DND-41 (cell line): ENCODE measurements around the gene TUBG1.

ENCODE experiments used
- EZH2 ChIP-seq: IDR thresholded peaks from 3 replicates; pipeline ENCODE4 v1.6.1; 2012; ENCODE audit warnings: borderline replicate concordance, low read depth, mild to moderate bottlenecking, moderate library complexity, low read length, inconsistent platforms; ENCODE audit not compliant: severe bottlenecking
- TF ChIP-seq, protein P1 (sequence below): IDR thresholded peaks from 2 replicates; pipeline ENCODE4 v1.5.1; 2012; ENCODE audit warnings: borderline replicate concordance, low read length, moderate library complexity, mild to moderate bottlenecking; ENCODE audit not compliant: poor library complexity, severe bottlenecking; ENCODE audit errors: extremely low read depth

DNA sequence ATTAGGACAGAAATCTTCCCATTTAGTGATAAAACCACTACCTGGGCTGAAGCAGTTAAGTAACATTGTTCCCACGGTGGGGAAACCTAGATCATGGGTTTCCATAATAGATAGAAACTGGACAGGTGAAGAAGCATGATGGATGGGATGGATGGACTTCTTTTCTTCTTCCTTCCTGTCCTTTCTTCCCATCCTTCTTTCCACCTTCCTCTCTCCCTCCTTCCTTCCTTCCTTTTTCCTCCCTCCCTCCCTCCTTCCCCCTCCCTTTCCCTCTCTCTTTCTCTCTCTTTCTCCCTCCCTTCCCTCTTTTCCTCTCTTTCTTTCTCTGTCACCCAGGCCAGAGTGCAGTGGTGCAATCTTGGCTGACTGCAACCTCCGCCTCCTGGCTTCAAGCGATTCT is 35.0 kb upstream of the TUBG1 start:
- TF ChIP-seq, protein P1, sequence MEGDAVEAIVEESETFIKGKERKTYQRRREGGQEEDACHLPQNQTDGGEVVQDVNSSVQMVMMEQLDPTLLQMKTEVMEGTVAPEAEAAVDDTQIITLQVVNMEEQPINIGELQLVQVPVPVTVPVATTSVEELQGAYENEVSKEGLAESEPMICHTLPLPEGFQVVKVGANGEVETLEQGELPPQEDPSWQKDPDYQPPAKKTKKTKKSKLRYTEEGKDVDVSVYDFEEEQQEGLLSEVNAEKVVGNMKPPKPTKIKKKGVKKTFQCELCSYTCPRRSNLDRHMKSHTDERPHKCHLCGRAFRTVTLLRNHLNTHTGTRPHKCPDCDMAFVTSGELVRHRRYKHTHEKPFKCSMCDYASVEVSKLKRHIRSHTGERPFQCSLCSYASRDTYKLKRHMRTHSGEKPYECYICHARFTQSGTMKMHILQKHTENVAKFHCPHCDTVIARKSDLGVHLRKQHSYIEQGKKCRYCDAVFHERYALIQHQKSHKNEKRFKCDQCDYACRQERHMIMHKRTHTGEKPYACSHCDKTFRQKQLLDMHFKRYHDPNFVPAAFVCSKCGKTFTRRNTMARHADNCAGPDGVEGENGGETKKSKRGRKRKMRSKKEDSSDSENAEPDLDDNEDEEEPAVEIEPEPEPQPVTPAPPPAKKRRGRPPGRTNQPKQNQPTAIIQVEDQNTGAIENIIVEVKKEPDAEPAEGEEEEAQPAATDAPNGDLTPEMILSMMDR, result no peak
- no peak for TF ChIP-seq EZH2
